Naive thymus-derived CD8-positive, alpha-beta T cell (primary cell): Measurements from ENCODE around the gene CDH4. TPM values are rescaled to one million over a fixed set of nuclear protein-coding genes. Genes with fewer than 3 reads are reported as not detected.
A peak's percentile ranks its signal among the peaks of the same experiment; 100 is the strongest.

Source experiments
- ATAC-seq, 2 donors: fragments of 150-1000 bp; cut with Tn5 transposase in 1 of 2; sonication (Bioruptor Pico), chemical (Tn5 transposase) in 1 of 2; 1 replicate in 1 of 2; 2 replicates in 1 of 2; pipeline ENCODE4 v1.10.0; 2021; ENCODE audit warnings: mild to moderate bottlenecking in 2 of 2, moderate library complexity in 2 of 2
- POLR2A ChIA-PET: fragments of 350-600 bp; sonication (Branson Sonifier 250); formaldehyde crosslinking; loops from one replicate; lab custom pipeline; 2021; ENCODE audit warnings: antibody characterized with exemption; lab: Charles Lee
- DNase-seq, 10 donors: peaks; one replicate each; pipeline versions ENCODE4 v3.0.0 to v3.0.0-alpha.2; 2020 to 2022
- H3K27ac Mint-ChIP-seq, 10 donors: one replicate each; pipeline ENCODE4 v1.8.0; 2020 to 2022; ENCODE audit warnings: mild to moderate bottlenecking in 10 of 10, mixed read lengths in 10 of 10, moderate library complexity in 4 of 10, inconsistent platforms in 1 of 10
- H3K27me3 Mint-ChIP-seq, 5 donors: one replicate each; pipeline ENCODE4 v1.8.0; 2021 to 2022; ENCODE audit warnings: mixed read lengths in 5 of 5
- H3K36me3 Mint-ChIP-seq, 3 donors: one replicate each; pipeline ENCODE4 v1.8.0; 2020 to 2022; ENCODE audit warnings: mixed read lengths in 3 of 3, mild to moderate bottlenecking in 2 of 3, inconsistent platforms in 1 of 3
- H3K4me1 Mint-ChIP-seq, 4 donors: one replicate each; pipeline ENCODE4 v1.8.0; 2021 to 2022; ENCODE audit warnings: mixed read lengths in 4 of 4
- H3K4me3 Mint-ChIP-seq, 10 donors: one replicate each; pipeline ENCODE4 v1.8.0; 2020 to 2022; ENCODE audit warnings: mild to moderate bottlenecking in 10 of 10, mixed read lengths in 10 of 10, moderate library complexity in 6 of 10, inconsistent platforms in 1 of 10
- H3K9me3 Mint-ChIP-seq, 9 donors: one replicate each; pipeline ENCODE4 v1.8.0; 2020 to 2022; ENCODE audit warnings: mixed read lengths in 9 of 9, mild to moderate bottlenecking in 3 of 9, inconsistent platforms in 1 of 9, moderate library complexity in 1 of 9
- polyA plus RNA-seq, 3 donors: library from polyadenylated mRNA; unstranded; fragments of 300-500 nt; fragmentation: Illumina TruSeq; gene quantifications; one replicate each; pipeline ENCODE4 v1.2.3, GENCODE V29; 2021
- total RNA-seq, 8 experiments: library from RNA in 2 of 8; stranded (reverse) in 2 of 8; gene quantifications; one replicate each; pipeline ENCODE4 v1.2.3 and lab custom pipeline; 2021 to 2026

CDH4 gene
- total and polyA plus RNA-seq, 5 experiments from 2014 or later = 0.07 to 0.44 (median 0.15) TPM; not detected in 1

GRCh38 chr20:61623451-61623850, 371.4 kb downstream of the CDH4 start:
- Mint-ChIP-seq H3K27me3 (peaks cover 0 to 3% (median 0%) of the 10 kb centered on the region in 5 donors), H3K36me3 (no peaks in the 10 kb centered on the region), H3K4me1 (no peaks in the 10 kb centered on the region), H3K27ac (no peak overlapping the region), H3K9me3 (peaks cover 0 to 6% (median 1%) of the 10 kb centered on the region in 9 donors), H3K4me3 (no peak overlapping the region)
- POLR2A ChIA-PET = no interaction called here
- peak in 1 of 10 donors; percentile 18 for DNase-seq
- no peak for ATAC-seq

GRCh38 chr20:61625246-61625645, 373.2 kb downstream of the CDH4 start:
- Mint-ChIP-seq H3K9me3 (peaks cover 0 to 2% (median 0%) of the 10 kb centered on the region in 9 donors), H3K27me3 (peaks cover 0 to 1% (median 0%) of the 10 kb centered on the region in 5 donors), H3K27ac (no peak overlapping the region), H3K4me3 (no peak overlapping the region), H3K36me3 (no peaks in the 10 kb centered on the region), H3K4me1 (no peaks in the 10 kb centered on the region)
- POLR2A ChIA-PET = no interaction called here
- DNase-seq (no peak), ATAC-seq (no peak)

- ATAC-seq (no peak), DNase-seq (peak in 1 of 10 donors; percentile 56)
- Mint-ChIP-seq H3K36me3 (no peaks in the 10 kb centered on the region), H3K9me3 (peaks cover 0 to 1% (median 0%) of the 10 kb centered on the region in 9 donors), H3K4me3 (no peak overlapping the region), H3K27me3 (no peaks in the 10 kb centered on the region), H3K27ac (no peak overlapping the region), H3K4me1 (no peaks in the 10 kb centered on the region)
- POLR2A ChIA-PET = interaction anchor here (0.7 kb wide), 1 partner anchor 247 kb away, joined by 4 read pairs; no protein-coding TSS in a partner anchor
Observed at GRCh38 chr20:61626412-61626811, 374.4 kb downstream of the CDH4 start.

- DNase-seq = peak in 1 of 10 donors; percentile 43
- H3K4me1 Mint-ChIP-seq = no peaks in the 10 kb centered on the region
- H3K9me3 Mint-ChIP-seq = peaks cover 0 to 3% (median 0%) of the 10 kb centered on the region in 9 donors
- no peaks in the 10 kb centered on the region for H3K36me3 Mint-ChIP-seq
- POLR2A ChIA-PET = interaction anchor here (0.6 kb wide), 1 partner anchor 22 kb away, joined by 3 read pairs; no protein-coding TSS in a partner anchor
- no peak overlapping the region for H3K4me3 Mint-ChIP-seq
- peak overlapping the region in 1 of 10 donors; percentile 65 for H3K27ac Mint-ChIP-seq
- peaks cover 0 to 2% (median 0%) of the 10 kb centered on the region in 5 donors for H3K27me3 Mint-ChIP-seq
- no peak for ATAC-seq
Observed at GRCh38 chr20:61627791-61628415, 375.8 kb downstream of the CDH4 start.

- no peaks in the 10 kb centered on the region for H3K36me3 Mint-ChIP-seq
- H3K27me3 Mint-ChIP-seq = peaks cover 0 to 8% (median 0%) of the 10 kb centered on the region in 5 donors
- no peaks in the 10 kb centered on the region for H3K4me1 Mint-ChIP-seq
- no peak overlapping the region for H3K4me3 Mint-ChIP-seq
- DNase-seq = peak in 1 of 10 donors; percentile 35
- peak overlapping the region in 1 of 10 donors; percentile 53 for H3K27ac Mint-ChIP-seq
- peaks cover 0 to 9% (median 0%) of the 10 kb centered on the region in 9 donors for H3K9me3 Mint-ChIP-seq
- ATAC-seq = no peak
- POLR2A ChIA-PET = interaction anchor here (0.6 kb wide), 1 partner anchor 23 kb away, joined by 3 read pairs; no protein-coding TSS in a partner anchor
Observed at GRCh38 chr20:61628480-61628879, 376.4 kb downstream of the CDH4 start.

- POLR2A ChIA-PET = no interaction called here
- Mint-ChIP-seq H3K9me3 (peaks cover 0 to 12% (median 0%) of the 10 kb centered on the region in 9 donors), H3K27ac (no peak overlapping the region)
Observed at GRCh38 chr20:61628901-61629601, 377.0 kb downstream of the CDH4 start.

GRCh38 chr20:61629602-61630390, 377.7 kb downstream of the CDH4 start:
- no peak overlapping the region for H3K27ac Mint-ChIP-seq
- POLR2A ChIA-PET = no interaction called here
- H3K4me1 Mint-ChIP-seq = no peaks in the 10 kb centered on the region
- DNase-seq = peak in 1 of 10 donors; percentile 45
- H3K27me3 Mint-ChIP-seq = peaks cover 0 to 8% (median 0%) of the 10 kb centered on the region in 5 donors
- ATAC-seq = no peak
- no peaks in the 10 kb centered on the region for H3K36me3 Mint-ChIP-seq
- H3K4me3 Mint-ChIP-seq = no peak overlapping the region
- peaks cover 0 to 12% (median 0%) of the 10 kb centered on the region in 9 donors for H3K9me3 Mint-ChIP-seq

More at GRCh38 chr20:61628901-61629601, 377.0 kb downstream of the CDH4 start:
- Mint-ChIP-seq H3K4me3 (no peak overlapping the region), H3K4me1 (no peaks in the 10 kb centered on the region), H3K27me3 (peaks cover 0 to 8% (median 0%) of the 10 kb centered on the region in 5 donors), H3K36me3 (no peaks in the 10 kb centered on the region)
- DNase-seq (peak in 1 of 10 donors; percentile 46), ATAC-seq (no peak)

- H3K36me3 Mint-ChIP-seq = no peaks in the 10 kb centered on the region
- POLR2A ChIA-PET = no interaction called here
- no peak for ATAC-seq
- H3K27me3 Mint-ChIP-seq = peaks cover 0 to 8% (median 0%) of the 10 kb centered on the region in 5 donors
- no peaks in the 10 kb centered on the region for H3K4me1 Mint-ChIP-seq
- peak in 1 of 10 donors; percentile 50 for DNase-seq
- H3K4me3 Mint-ChIP-seq = no peak overlapping the region
- no peak overlapping the region for H3K27ac Mint-ChIP-seq
- peaks cover 0 to 12% (median 0%) of the 10 kb centered on the region in 9 donors for H3K9me3 Mint-ChIP-seq
Observed at GRCh38 chr20:61630391-61630650, 378.3 kb downstream of the CDH4 start.

- Mint-ChIP-seq H3K27me3 (peaks cover 0 to 8% (median 0%) of the 10 kb centered on the region in 5 donors), H3K9me3 (peaks cover 0 to 12% (median 0%) of the 10 kb centered on the region in 9 donors), H3K4me1 (no peaks in the 10 kb centered on the region), H3K36me3 (no peaks in the 10 kb centered on the region), H3K27ac (no peak overlapping the region), H3K4me3 (no peak overlapping the region)
- POLR2A ChIA-PET = no interaction called here
- DNase-seq = peak in 1 of 10 donors; percentile 34
- no peak for ATAC-seq
Observed at GRCh38 chr20:61630816-61631215, 378.8 kb downstream of the CDH4 start.

- Mint-ChIP-seq H3K9me3 (peaks cover 0 to 12% (median 0%) of the 10 kb centered on the region in 9 donors), H3K36me3 (no peaks in the 10 kb centered on the region), H3K27ac (no peak overlapping the region), H3K27me3 (peaks cover 0 to 8% (median 0%) of the 10 kb centered on the region in 5 donors), H3K4me3 (no peak overlapping the region), H3K4me1 (no peaks in the 10 kb centered on the region)
- ATAC-seq = no peak
- POLR2A ChIA-PET = no interaction called here
- peak in 1 of 10 donors; percentile 28 for DNase-seq
Observed at GRCh38 chr20:61631751-61632150, 379.7 kb downstream of the CDH4 start.

- peaks cover 0 to 11% (median 0%) of the 10 kb centered on the region in 5 donors for H3K27me3 Mint-ChIP-seq
- POLR2A ChIA-PET = no interaction called here
- no peaks in the 10 kb centered on the region for H3K4me1 Mint-ChIP-seq
- ATAC-seq (no peak), DNase-seq (no peak)
- H3K27ac Mint-ChIP-seq = no peak overlapping the region
- no peaks in the 10 kb centered on the region for H3K36me3 Mint-ChIP-seq
- H3K4me3 Mint-ChIP-seq = no peak overlapping the region
- H3K9me3 Mint-ChIP-seq = peaks cover 0 to 12% (median 0%) of the 10 kb centered on the region in 9 donors
Observed at GRCh38 chr20:61633004-61633403, 380.9 kb downstream of the CDH4 start.

- peaks cover 0 to 12% (median 0%) of the 10 kb centered on the region in 9 donors for H3K9me3 Mint-ChIP-seq
- ATAC-seq (no peak), DNase-seq (peak in 1 of 10 donors; percentile 50)
- no peaks in the 10 kb centered on the region for H3K36me3 Mint-ChIP-seq
- H3K27ac Mint-ChIP-seq = no peak overlapping the region
- H3K27me3 Mint-ChIP-seq = peaks cover 0 to 23% (median 0%) of the 10 kb centered on the region in 5 donors
- no peak overlapping the region for H3K4me3 Mint-ChIP-seq
- POLR2A ChIA-PET = no interaction called here
- H3K4me1 Mint-ChIP-seq = no peaks in the 10 kb centered on the region
Observed at GRCh38 chr20:61634376-61635145, 382.5 kb downstream of the CDH4 start.
